ENCODE results near the gene GAS6. TPM values are rescaled to one million over a fixed set of nuclear protein-coding genes. Genes with fewer than 3 reads are reported as not detected.

GAS6 gene
- total RNA-seq, 1 donor, result 216 TPM

DNA sequence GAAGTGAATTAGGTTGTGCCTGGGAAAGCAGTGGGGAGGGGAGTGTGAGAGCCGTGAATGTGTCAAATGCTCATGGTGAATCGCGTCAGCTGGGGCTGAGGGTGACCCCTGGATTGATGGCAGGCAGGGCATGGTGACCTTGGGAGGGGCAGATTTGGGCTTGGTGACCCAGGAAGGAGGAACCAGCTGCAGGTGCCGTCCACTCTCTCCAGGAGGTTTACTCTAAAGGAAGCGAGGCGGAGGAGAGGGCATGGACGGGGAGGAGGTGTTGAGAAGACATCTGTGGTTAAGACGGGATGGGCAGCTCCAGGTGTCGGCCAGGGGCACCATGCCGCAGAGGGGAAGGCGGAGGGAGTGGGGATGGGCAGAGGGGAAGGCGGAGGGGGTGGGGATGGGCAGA, 76.2 kb downstream of the GAS6 start:
- DNase-seq (ENCODE audit: low read depth), result no peak
- no peak overlapping the region for H3K4me3 ChIP-seq (ENCODE audit: low read depth, low read length)
- TF ChIP-seq, protein P1, sequence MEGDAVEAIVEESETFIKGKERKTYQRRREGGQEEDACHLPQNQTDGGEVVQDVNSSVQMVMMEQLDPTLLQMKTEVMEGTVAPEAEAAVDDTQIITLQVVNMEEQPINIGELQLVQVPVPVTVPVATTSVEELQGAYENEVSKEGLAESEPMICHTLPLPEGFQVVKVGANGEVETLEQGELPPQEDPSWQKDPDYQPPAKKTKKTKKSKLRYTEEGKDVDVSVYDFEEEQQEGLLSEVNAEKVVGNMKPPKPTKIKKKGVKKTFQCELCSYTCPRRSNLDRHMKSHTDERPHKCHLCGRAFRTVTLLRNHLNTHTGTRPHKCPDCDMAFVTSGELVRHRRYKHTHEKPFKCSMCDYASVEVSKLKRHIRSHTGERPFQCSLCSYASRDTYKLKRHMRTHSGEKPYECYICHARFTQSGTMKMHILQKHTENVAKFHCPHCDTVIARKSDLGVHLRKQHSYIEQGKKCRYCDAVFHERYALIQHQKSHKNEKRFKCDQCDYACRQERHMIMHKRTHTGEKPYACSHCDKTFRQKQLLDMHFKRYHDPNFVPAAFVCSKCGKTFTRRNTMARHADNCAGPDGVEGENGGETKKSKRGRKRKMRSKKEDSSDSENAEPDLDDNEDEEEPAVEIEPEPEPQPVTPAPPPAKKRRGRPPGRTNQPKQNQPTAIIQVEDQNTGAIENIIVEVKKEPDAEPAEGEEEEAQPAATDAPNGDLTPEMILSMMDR (IDR thresholded peaks at IDR 0.05; ENCODE audit: insufficient read depth, low read depth, low read length), result no peak

DNA sequence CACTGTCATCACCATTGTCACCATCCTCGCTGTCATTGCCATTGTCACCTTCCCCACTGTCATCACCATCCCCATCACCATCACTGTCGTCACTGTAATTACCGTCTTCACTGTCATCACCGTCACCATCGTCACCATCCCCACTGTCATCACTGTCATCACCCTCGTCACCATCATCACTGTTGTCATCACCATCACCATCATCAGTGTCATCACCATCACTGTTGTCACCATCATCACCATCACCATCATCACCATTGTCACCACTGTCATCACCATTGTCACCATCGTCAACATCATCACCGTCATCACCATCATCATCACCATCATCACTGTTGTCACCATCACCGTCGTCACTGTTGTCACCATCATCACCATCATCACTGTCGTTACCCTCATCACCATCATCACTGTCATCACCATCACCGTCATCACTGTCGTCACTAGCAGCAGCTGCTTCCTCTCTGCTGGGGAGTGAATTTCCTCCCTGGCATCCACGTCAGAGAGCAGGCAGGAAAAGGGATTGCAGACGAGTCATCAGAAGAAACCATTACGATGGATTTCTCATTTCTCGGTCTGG, 77.5 kb downstream of the GAS6 start:
- no peak overlapping the region for H3K4me3 ChIP-seq (ENCODE audit: low read depth, low read length)
- TF ChIP-seq, protein P1 (IDR thresholded peaks at IDR 0.05; ENCODE audit: insufficient read depth, low read depth, low read length), result no peak
- DNase-seq (ENCODE audit: low read depth), result peak; percentile 24

DNA sequence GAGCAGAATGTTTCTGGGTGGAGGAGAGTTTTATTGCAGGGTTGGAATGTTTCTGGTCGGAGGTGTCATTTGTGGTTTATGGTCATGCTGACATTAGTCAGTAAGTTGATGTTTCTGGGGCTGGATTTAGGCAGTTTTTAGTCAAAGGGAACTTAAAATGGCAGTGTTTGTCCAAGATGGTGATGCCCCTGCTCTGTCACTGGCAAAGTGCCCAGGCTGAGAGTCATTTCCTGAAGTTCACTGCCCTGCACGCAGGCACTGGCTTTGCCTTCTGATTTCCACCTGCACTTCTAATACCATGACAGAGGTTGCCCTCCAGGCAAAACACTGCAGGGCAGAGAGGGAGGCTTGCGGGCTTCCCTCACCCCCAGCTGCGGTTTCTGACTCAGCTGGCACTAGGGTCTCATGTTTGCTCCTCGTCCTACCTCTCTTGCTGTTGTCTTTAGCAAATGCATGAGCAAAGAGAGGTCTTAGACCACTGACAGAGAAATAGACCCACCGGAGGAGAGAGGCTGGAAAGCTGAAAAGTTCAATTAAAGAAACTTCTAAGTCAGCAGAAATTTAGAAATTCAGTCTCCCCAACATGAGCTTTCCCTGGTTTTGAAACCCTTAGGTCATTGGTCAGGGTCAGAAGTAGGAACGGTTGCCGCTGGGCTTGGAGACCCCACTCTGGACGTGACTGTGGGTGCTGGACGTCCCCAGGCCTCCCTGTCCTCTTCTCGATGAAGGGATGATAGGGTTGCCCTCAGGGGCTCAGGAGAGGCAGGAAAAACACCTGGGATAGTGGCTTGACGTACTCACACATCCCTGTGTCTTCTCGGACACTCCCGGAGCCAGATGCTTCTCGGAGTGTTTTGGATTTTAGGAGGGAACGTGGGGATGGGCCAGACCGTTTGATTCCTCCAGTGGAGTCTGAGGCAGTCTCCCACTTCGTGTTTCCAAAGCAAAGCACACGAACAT, 78.5 kb downstream of the GAS6 start:
- peak; percentile 67 for DNase-seq (ENCODE audit: low read depth)
- no peak overlapping the region for H3K4me3 ChIP-seq (ENCODE audit: low read depth, low read length)
- TF ChIP-seq, protein P1 (IDR thresholded peaks at IDR 0.05; ENCODE audit: insufficient read depth, low read depth, low read length), result no peak

DNA sequence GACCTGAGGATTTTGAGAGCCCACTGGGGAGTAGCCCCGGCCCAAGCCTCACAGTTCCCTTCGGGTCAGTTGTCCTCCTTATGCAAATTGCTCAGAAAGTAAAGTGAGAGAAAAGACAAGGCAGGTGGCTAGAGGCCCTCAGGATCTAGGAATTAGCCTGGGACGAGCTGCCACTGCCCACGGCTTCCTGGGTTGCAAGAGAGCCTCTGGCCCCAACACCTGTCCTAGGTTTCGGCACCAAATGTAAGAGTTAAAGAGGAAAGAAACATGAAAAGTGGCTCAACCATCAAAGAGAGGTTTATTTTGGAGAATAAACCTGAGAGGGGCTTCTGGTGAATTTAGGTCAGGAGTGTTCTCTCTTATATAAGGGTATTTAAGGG, 79.2 kb downstream of the GAS6 start:
- no peak for DNase-seq (ENCODE audit: low read depth)
- TF ChIP-seq, protein P1 (IDR thresholded peaks at IDR 0.05; ENCODE audit: insufficient read depth, low read depth, low read length), result no peak
- H3K4me3 ChIP-seq (ENCODE audit: low read depth, low read length), result no peak overlapping the region

DNA sequence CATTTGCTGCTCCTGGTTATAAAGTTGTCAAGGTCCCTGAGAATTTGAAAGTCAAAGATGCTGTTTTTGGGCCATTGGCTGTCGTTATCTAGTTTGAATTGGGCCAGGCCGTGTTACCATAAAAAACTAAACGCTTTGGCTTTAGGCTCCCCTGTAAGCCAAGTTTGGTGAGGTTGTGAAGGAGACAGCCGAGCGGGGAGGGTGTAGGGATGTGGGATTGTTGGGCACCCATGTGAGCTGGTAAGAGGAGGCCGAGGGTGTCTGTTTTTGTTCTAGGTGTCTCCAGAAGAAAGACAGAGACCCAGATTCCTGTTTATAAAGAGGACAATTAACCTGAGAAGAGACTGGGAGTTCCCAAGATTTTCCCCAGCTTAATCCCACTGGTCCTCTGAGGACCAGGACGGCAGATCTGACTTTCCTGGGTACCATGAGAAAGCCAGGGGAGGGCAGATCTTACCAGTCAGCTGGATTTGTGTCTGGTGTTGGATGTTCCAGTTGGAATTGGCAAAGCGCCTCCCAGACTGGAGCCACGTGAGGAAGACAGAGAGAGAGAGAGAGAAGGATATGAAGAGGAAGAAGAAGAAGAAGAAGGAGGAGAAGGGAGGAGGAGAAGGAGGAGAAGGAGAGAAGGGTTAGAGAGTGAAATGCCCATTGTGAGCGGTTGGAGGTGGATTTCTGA, 79.8 kb downstream of the GAS6 start:
- no peak for DNase-seq (ENCODE audit: low read depth)
- no peak overlapping the region for H3K4me3 ChIP-seq (ENCODE audit: low read depth, low read length)
- TF ChIP-seq, protein P1 (IDR thresholded peaks at IDR 0.05; ENCODE audit: insufficient read depth, low read depth, low read length), result no peak

DNA sequence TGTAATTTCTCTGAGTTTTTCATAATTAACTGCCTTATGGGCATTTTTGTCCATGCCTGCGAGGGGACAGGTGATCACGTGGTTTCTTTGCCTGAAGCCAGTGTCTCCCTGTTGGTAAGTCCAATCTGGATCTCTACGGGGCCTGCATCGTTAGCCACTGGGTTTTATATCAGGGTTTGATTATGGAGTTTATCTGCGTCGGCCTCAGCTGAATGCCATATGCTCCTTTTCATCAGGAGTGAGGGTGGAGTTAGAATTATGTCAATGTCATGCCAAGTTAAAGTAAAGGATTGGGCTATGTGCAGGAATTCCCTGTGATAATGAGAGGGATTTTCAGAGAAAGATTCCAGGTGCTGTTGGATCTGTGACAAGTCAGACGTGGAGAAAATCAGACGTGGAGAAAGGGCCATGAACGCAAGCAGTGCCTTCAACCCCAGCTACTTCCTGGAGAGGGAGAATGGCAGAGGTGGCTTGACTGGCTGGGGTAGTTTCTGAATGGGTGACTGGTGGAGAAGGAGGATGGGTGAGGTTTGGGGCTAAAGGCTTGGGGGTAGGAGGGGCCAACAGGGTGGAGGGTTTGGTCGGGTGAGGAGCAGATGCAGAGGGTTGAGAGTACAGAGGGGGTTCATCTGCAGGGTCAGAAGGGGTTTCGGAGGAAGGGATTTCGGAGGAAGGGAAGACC, 80.5 kb downstream of the GAS6 start:
- TF ChIP-seq, protein P1 (IDR thresholded peaks at IDR 0.05; ENCODE audit: insufficient read depth, low read depth, low read length), result no peak
- DNase-seq (ENCODE audit: low read depth), result no peak
- H3K4me3 ChIP-seq (ENCODE audit: low read depth, low read length), result no peak overlapping the region
